Pancreas (tissue), 10 donors: ENCODE results near the gene TLX3. TPM values are rescaled to one million over a fixed set of nuclear protein-coding genes. Genes with fewer than 3 reads are reported as not detected.

Experiments used
- ATAC-seq, 4 donors: fragments of 200-7000 bp; cut with Tn5 transposase; one replicate each; pipeline versions ENCODE4 v1.8.0 to v1.9.1; 2020; ENCODE audit warnings: mild to moderate bottlenecking in 4 of 4, moderate library complexity in 4 of 4
- DNase-seq, 6 donors: peaks; one replicate each; pipeline ENCODE4 v3.0.0-alpha.2; 2020
- FAIRE-seq: peaks from 2 replicates; lab custom pipeline; 2012; peaks lifted over from hg19 to GRCh38; lab: Jason Lieb, UNC
- H3K27ac ChIP-seq, 4 donors: fragments of 200-600 bp; sonication (generic); 1 replicate in 3 of 4; 2 replicates in 1 of 4; pipeline versions ENCODE4 v1.5.0 to v1.8.0; 2020
- H3K27me3 ChIP-seq, 4 donors: fragments of 200-600 bp; one replicate each; pipeline ENCODE4 v1.8.0; 2021
- H3K36me3 ChIP-seq, 3 donors: fragments of 200-600 bp; sonication (generic) in 1 of 3; one replicate each; pipeline versions ENCODE4 v1.5.0 to v1.8.0; 2020 to 2021
- H3K4me1 ChIP-seq, 3 donors: fragments of 200-600 bp; one replicate each; pipeline ENCODE4 v1.8.0; 2021
- H3K4me3 ChIP-seq, 4 donors: fragments of 200-600 bp; sonication (generic) in 2 of 4; one replicate each; pipeline versions ENCODE4 v1.5.0 to v1.8.0; 2020 to 2021
- H3K9me3 ChIP-seq, 4 donors: fragments of 200-600 bp; one replicate each; pipeline ENCODE4 v1.8.0; 2021
- WGBS, 2 donors: extraction: QIAGEN DNeasy Blood & Tissue Kit; methylation state at CpG; one replicate each; pipeline ENCODE4 v1.1.7; 2013; 5-methylcytosine and 5-hydroxymethylcytosine counted together
- intact Hi-C, 3 donors: fragments of 100-400 bp; cut with DNase I; formaldehyde crosslinking; loops; one replicate each; pipeline versions ENCODE4 v1.11.1 to v1.14.2; 2022
- polyA plus RNA-seq, 2 donors: library from polyadenylated mRNA; stranded (reverse); fragments of 200-250 nt; gene quantifications; one replicate each; pipeline ENCODE4 v1.2.3, GENCODE V29; 2013
- total RNA-seq, 6 donors: library from RNA; stranded (reverse); fragmentation: NEBNext Ultra II Directional in 4 of 6; extraction: Animal tissue kit (Norgen Biotek cat#: 25700) in 4 of 6; gene quantifications; one replicate each; pipeline versions ENCODE4 v1.2.1 to v1.2.4, GENCODE V29; 2021 to 2023
- TF ChIP-seq, protein P1 (sequence below), 4 donors: fragments of 200-600 bp; sonication (generic) in 3 of 4; IDR thresholded peaks; one replicate each; pipeline versions ENCODE4 v1.5.0 to v1.8.0; 2021; ENCODE audit warnings: antibody characterized with exemption in 4 of 4
- donor health status: healthy with polysubstance abuse.
- donor health status: DM: no; HTN: no; CAD: no; lungs with moderate emphysema.
- donor health status: DM: no; HTN: no; CAD: no.
- donor health status: control.
- donor health status: control.
- donor health status: Bipolar disorder and iron deficiency.
- donor health status: DM: yes; HTN: yes; CAD: no.
- donor health status: DM: no; HTN: no; CAD: no.
- donor health status: DM: no; HTN: no; CAD: no.
- donor health status: DM: yes; HTN: yes; CAD: no.

Gene TLX3
- total and polyA plus RNA-seq, 8 donors: not detected

DNA sequence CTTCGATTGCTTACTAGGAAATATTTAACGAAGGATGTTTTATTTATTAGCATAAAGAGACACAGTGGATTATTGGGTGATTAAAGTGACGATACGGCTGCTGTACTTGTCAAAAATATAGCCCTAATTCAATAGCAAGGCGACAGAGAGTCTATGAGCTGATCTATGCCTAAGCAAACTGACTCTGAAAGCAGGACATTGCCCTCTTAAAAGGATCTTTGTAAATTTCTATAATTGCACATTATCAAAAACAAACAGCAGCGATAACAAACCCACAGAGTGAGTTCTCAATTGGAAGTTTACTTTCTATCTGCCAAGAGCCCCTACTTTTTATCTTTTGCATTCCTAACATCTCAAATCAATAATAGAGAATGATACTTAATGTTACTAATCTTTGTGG lies 31.4 kb downstream of the TLX3 start:
- Histone ChIP-seq H3K4me3 (no peak overlapping the region), H3K36me3 (no peaks in the 10 kb centered on the region), H3K27me3 (peaks cover 0 to 15% (median 4%) of the 10 kb centered on the region in 4 donors), H3K9me3 (no peaks in the 10 kb centered on the region), H3K27ac (no peak overlapping the region), H3K4me1 (no peaks in the 10 kb centered on the region)
- TF ChIP-seq, protein P1, sequence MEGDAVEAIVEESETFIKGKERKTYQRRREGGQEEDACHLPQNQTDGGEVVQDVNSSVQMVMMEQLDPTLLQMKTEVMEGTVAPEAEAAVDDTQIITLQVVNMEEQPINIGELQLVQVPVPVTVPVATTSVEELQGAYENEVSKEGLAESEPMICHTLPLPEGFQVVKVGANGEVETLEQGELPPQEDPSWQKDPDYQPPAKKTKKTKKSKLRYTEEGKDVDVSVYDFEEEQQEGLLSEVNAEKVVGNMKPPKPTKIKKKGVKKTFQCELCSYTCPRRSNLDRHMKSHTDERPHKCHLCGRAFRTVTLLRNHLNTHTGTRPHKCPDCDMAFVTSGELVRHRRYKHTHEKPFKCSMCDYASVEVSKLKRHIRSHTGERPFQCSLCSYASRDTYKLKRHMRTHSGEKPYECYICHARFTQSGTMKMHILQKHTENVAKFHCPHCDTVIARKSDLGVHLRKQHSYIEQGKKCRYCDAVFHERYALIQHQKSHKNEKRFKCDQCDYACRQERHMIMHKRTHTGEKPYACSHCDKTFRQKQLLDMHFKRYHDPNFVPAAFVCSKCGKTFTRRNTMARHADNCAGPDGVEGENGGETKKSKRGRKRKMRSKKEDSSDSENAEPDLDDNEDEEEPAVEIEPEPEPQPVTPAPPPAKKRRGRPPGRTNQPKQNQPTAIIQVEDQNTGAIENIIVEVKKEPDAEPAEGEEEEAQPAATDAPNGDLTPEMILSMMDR (IDR thresholded peaks at IDR 0.05): no peak
- no peak for DNase-seq
- no peak for ATAC-seq
- intact Hi-C loops: loop anchor here in 1 of 3 donors (5.0 kb wide), 1 partner anchor 528 kb away; no protein-coding TSS in a partner anchor
- 13 to 15% methylated on average over 6 of the region's 6 CpGs for WGBS, 2 donors
- no peak for FAIRE-seq

DNA sequence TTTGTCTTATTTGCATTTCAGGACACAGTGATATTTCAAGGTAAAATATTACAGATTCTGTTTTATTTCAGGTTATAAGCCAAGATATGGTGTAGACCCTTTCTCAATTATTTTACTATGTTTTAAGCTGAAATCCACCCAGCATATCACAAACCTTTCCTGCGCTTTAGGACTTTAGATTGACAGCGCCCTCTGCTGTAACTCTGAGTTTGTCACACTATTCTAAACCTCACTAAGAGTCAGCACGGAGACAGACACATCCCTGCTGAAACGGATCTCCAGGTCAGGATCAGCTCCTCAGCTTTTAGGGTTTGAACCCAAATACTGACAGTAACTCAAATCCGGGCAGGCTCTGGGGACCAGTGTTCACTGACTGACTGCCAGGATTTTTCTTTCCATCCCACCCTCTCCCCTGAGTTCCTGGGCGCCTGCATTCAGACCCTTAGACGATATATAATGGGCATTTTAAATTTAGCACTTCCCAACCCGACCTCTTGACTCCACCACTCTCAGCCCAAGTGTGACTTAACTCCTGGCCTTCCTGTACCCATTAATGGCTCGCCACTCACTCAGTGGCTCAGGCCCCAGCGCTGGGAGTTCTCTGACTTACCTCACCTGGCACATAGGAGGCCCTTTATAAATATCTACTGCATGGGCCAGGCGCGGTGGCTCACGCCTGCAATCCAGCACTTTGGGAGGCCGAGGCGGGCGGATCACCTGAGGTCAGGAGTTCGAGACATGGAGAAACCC lies 33.5 kb downstream of the TLX3 start:
- ATAC-seq: peak; percentile 48 to 88 (median 83)
- FAIRE-seq: no peak
- no peaks in the 10 kb centered on the region for H3K4me1 ChIP-seq
- H3K27ac ChIP-seq: no peak overlapping the region
- intact Hi-C loops: loop anchor here in 1 of 3 donors (5.0 kb wide), 1 partner anchor 530 kb away; no protein-coding TSS in a partner anchor
- no peaks in the 10 kb centered on the region for H3K9me3 ChIP-seq
- no peaks in the 10 kb centered on the region for H3K36me3 ChIP-seq
- DNase-seq: peak in 3 of 6 donors; percentile 17 to 42 (median 33)
- no peak overlapping the region for H3K4me3 ChIP-seq
- peaks cover 0 to 7% (median 3%) of the 10 kb centered on the region in 4 donors for H3K27me3 ChIP-seq
- TF ChIP-seq, protein P1 (IDR thresholded peaks at IDR 0.05): peak in 3 of 4 donors; percentile 18 to 36 (median 26)
- WGBS, 2 donors: 37 to 47% methylated on average over 17 of the region's 17 CpGs

DNA sequence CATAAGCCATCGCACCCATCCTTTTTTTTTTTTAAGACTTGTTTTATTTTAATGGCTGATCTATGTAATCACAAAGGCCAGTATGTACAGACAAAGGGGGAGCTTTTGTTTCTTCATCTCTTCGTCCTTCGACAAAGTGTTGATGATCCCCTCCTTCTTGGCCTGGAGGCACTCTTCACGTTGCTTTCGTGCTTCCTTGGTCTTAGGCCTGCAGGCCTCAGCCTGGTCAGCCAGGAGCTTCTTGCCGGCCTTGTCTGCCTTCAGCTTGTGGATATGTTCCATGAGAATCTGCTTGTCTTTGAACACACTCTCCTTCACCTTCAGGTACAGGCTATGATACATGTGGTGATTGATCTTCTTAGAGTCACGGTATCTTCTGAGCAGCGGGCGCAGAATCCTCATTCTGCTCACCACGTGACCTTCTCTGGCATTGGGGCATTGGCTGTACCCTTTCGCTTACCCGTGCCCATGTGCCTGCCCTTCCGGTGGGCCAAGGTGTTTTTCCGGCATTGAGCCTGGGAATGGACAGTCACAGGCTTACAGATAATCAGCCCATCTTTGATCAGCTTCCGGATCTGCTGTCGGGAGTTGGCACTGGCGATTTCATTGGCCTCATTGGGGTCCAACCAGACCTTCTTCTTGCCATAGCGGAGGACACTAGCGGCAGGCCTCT lies 36.0 kb downstream of the TLX3 start:
- intact Hi-C loops: loop anchor here in 1 of 3 donors (5.0 kb wide), 1 partner anchor 533 kb away; no protein-coding TSS in a partner anchor
- 89 to 91% methylated on average over 19 of the region's 19 CpGs for WGBS, 2 donors
- FAIRE-seq (no peak), ATAC-seq (no peak), DNase-seq (no peak)
- Histone ChIP-seq H3K9me3 (no peaks in the 10 kb centered on the region), H3K4me1 (no peaks in the 10 kb centered on the region), H3K27ac (no peak overlapping the region), H3K27me3 (no peaks in the 10 kb centered on the region), H3K4me3 (no peak overlapping the region), H3K36me3 (no peaks in the 10 kb centered on the region)
- TF ChIP-seq, protein P1 (IDR thresholded peaks at IDR 0.05): no peak

DNA sequence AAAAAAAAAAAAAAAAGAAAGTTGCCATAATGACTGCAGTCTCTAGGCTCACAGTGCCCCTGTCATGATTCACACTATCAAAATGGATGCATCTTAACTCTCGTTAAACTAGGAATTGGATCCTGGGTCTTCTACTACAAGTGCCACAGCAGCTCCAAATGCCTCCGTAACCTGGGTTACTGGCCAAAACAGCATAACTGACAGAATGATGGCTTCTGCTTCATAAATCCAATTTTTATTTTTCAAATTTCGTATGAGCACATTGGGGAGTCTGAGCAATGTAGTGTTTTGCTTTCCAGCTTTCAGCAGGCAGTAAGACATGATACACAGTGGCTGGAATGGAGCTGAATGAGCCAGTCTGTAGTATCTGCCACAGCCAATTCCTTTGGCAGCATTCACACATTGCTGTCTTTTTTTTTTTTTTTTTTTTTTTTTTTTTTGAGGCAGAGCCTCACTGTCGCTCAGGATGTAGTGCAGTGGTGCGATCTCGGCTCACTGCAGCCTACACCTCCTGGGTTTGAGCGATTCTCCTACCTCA lies 42.6 kb downstream of the TLX3 start:
- Histone ChIP-seq H3K4me3 (no peak overlapping the region), H3K36me3 (no peaks in the 10 kb centered on the region), H3K27ac (no peak overlapping the region), H3K27me3 (no peaks in the 10 kb centered on the region), H3K9me3 (no peaks in the 10 kb centered on the region), H3K4me1 (no peaks in the 10 kb centered on the region)
- intact Hi-C loops: no loop called here
- DNase-seq: no peak
- 79 to 84% methylated on average over 7 of the region's 7 CpGs for WGBS, 2 donors
- no peak for FAIRE-seq
- TF ChIP-seq, protein P1 (IDR thresholded peaks at IDR 0.05): no peak
- ATAC-seq: no peak
